Nephron progenitor cell (in vitro differentiated cells): ENCODE measurements around the gene COL4A1.

Experiments used
- DNase-seq: peaks from one replicate; pipeline ENCODE4 v3.0.0; 2021
- H3K27ac Mint-ChIP-seq: 2 replicates; pipeline ENCODE4 v1.8.0; 2021; ENCODE audit warnings: mild to moderate bottlenecking, moderate library complexity, mixed read lengths
- H3K27me3 Mint-ChIP-seq: 2 replicates; pipeline ENCODE4 v1.8.0; 2021; ENCODE audit warnings: mild to moderate bottlenecking, low read depth, mixed read lengths; ENCODE audit not compliant: poor library complexity
- H3K36me3 Mint-ChIP-seq: 2 replicates; pipeline ENCODE4 v1.8.0; 2021; ENCODE audit warnings: low read depth, mixed read lengths
- H3K4me1 Mint-ChIP-seq: 2 replicates; pipeline ENCODE4 v1.8.0; 2021; ENCODE audit warnings: mixed read lengths
- H3K4me3 Mint-ChIP-seq: 2 replicates; pipeline ENCODE4 v1.8.0; 2021; ENCODE audit warnings: mild to moderate bottlenecking, moderate library complexity, mixed read lengths
- H3K9me3 Mint-ChIP-seq: 2 replicates; pipeline ENCODE4 v1.8.0; 2021; ENCODE audit warnings: mild to moderate bottlenecking, moderate library complexity, mixed read lengths
- TF ChIP-seq, protein P1 (sequence below): fragments of 200-600 bp; sonication (generic); IDR thresholded peaks from 2 replicates; pipeline ENCODE4 v1.5.0; 2021; ENCODE audit warnings: antibody characterized with exemption

Gene COL4A1

DNA sequence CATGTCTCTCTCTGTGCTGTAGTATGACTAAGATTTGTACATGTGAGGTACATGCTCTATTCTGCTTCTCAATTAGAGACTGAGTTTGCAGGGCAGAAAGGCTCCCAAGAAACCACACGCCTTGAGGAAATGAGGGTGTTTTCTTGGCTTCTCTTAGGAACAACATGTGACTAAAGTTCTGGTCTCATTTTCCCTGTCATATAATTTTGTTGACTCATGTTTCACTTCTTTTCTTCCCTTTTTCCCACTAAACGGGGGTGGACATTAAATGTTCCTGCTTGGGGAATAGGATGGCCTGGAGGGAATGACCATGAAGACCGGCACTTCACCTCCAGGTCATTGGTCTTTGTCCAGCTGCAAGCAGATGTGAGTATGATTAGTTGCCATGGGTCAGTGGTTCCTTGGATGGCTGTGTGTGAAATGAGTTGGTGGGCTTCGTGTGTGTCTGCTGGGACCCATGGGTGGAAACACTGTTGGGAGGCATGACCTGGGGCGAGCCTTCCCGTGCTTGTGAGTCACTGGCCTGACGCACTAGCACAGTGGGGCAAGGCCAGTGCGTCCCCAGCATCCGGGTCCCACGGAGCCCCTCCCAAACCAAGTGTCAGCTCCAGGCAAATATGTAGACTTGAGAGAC lies 56.6 kb downstream of the COL4A1 start:
- no peak for DNase-seq

DNA sequence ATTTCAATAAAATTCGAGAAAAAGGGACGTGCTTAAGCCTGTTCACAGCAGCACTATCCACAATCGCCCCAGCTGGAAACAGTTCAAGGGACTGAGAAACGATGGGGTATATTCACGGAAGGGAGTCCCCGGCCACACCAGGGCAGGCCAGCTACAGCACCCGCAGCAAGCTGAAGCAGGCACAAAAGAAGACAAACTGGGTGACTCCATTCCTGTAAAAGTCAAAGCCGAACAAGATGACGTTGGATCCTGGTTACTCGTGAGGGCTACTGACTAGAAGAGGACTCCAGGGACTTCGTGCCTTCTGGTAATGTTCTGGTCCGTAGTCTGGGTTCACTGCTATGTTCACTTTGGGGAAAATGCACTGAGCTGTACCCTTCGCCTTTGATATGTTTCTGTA lies 57.6 kb downstream of the COL4A1 start:
- Mint-ChIP-seq H3K36me3 (peaks cover 19% of the 10 kb centered on the region), H3K4me1 (peaks cover 26% of the 10 kb centered on the region), H3K27ac (no peak overlapping the region), H3K4me3 (no peak overlapping the region), H3K27me3 (no peaks in the 10 kb centered on the region), H3K9me3 (no peaks in the 10 kb centered on the region)
- no peak for DNase-seq
- TF ChIP-seq, protein P1, sequence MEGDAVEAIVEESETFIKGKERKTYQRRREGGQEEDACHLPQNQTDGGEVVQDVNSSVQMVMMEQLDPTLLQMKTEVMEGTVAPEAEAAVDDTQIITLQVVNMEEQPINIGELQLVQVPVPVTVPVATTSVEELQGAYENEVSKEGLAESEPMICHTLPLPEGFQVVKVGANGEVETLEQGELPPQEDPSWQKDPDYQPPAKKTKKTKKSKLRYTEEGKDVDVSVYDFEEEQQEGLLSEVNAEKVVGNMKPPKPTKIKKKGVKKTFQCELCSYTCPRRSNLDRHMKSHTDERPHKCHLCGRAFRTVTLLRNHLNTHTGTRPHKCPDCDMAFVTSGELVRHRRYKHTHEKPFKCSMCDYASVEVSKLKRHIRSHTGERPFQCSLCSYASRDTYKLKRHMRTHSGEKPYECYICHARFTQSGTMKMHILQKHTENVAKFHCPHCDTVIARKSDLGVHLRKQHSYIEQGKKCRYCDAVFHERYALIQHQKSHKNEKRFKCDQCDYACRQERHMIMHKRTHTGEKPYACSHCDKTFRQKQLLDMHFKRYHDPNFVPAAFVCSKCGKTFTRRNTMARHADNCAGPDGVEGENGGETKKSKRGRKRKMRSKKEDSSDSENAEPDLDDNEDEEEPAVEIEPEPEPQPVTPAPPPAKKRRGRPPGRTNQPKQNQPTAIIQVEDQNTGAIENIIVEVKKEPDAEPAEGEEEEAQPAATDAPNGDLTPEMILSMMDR = no peak

More for the DNA sequence above, 56.6 kb downstream of the COL4A1 start:
- no peak overlapping the region for H3K4me3 Mint-ChIP-seq
- TF ChIP-seq, protein P1 = no peak
- peaks cover 19% of the 10 kb centered on the region for H3K36me3 Mint-ChIP-seq
- H3K27ac Mint-ChIP-seq = no peak overlapping the region
- no peaks in the 10 kb centered on the region for H3K9me3 Mint-ChIP-seq
- peaks cover 32% of the 10 kb centered on the region for H3K4me1 Mint-ChIP-seq
- no peaks in the 10 kb centered on the region for H3K27me3 Mint-ChIP-seq

DNA sequence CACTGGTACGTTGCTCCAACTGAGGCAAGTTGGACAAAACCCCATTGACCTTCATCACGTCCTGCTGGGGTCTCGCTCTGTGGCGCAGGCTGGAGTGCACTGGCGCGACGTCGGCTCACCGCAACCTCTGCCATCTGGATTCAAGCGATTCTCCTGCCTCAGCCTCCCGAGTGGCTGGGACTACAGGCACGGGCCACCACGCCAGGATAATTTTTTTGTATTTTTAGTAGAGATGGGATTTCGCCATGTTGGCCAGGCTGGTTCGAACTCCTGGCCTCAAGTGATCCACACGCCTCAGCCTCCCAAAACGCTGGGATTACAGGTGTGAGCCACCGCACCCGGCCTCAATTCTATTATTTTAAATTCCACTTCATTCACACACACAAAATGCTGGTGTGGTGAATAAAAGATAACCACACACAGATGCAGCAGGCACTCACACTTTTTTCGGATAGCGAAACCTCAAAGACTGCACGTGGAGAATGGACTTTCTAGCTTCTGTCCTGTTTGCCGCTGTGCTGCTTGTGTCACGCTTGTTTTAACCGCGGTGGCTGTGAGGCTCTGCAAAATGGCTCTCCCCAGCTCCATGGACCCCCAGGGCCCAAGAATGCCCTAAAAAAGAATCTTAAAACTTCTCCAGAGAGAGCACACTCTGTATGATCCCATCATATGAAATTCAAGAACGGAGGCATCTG lies 58.4 kb downstream of the COL4A1 start:
- Mint-ChIP-seq H3K36me3 (peaks cover 19% of the 10 kb centered on the region), H3K4me3 (no peak overlapping the region), H3K9me3 (no peaks in the 10 kb centered on the region), H3K4me1 (peaks cover 22% of the 10 kb centered on the region), H3K27me3 (no peaks in the 10 kb centered on the region), H3K27ac (no peak overlapping the region)
- TF ChIP-seq, protein P1 = no peak
- DNase-seq = no peak

DNA sequence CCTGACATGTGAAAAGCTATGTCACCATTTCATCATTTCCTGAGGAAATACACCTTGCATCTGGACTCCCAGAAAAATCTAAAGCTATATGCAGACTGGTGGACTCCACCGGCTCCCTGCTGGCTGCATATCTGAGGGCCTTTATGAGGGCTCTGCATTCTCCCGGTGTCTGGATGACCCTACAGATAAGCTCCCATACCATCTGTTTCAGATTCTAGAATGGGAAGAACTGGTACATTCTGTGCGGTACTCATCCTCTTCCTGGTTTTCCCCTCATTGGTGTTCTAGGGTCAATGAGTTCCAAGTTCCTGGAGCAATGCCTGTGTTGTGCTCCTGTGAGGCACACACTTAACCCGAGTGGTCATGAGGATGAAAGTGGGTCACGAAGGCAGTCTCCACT lies 60.4 kb downstream of the COL4A1 start:
- peaks cover 22% of the 10 kb centered on the region for H3K4me1 Mint-ChIP-seq
- H3K27me3 Mint-ChIP-seq = no peaks in the 10 kb centered on the region
- no peaks in the 10 kb centered on the region for H3K9me3 Mint-ChIP-seq
- DNase-seq = no peak
- TF ChIP-seq, protein P1 = no peak
- H3K27ac Mint-ChIP-seq = no peak overlapping the region
- peaks cover 24% of the 10 kb centered on the region for H3K36me3 Mint-ChIP-seq
- no peak overlapping the region for H3K4me3 Mint-ChIP-seq

DNA sequence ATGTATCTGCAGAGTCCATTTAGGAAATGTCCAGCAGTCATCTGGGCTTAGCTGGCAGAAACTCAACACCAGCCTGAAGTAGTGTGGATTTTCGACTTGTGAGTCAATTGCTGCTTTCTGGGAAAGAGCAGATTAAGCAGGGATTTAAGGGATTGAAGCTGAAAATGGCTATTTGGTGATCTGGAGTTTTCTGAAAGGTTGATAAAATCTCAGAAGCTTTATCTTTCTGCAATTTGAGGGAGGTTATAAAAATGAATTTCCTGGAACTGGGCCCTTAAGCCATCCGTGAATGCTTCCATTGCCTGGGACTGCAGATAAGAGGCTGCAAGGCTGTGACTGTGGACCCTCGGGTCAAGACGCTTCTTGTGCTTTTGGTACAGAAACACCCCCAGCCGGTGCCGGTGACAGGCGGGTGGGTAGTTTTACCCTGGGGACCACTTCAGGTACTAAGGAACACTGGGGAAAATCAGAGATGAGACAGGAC lies 61.5 kb downstream of the COL4A1 start:
- no peak overlapping the region for H3K4me3 Mint-ChIP-seq
- peaks cover 15% of the 10 kb centered on the region for H3K4me1 Mint-ChIP-seq
- H3K27me3 Mint-ChIP-seq = no peaks in the 10 kb centered on the region
- H3K9me3 Mint-ChIP-seq = no peaks in the 10 kb centered on the region
- H3K36me3 Mint-ChIP-seq = peaks cover 24% of the 10 kb centered on the region
- TF ChIP-seq, protein P1 = no peak
- no peak overlapping the region for H3K27ac Mint-ChIP-seq
- no peak for DNase-seq
